Measurements from ENCODE around the gene ADD1.

DNA sequence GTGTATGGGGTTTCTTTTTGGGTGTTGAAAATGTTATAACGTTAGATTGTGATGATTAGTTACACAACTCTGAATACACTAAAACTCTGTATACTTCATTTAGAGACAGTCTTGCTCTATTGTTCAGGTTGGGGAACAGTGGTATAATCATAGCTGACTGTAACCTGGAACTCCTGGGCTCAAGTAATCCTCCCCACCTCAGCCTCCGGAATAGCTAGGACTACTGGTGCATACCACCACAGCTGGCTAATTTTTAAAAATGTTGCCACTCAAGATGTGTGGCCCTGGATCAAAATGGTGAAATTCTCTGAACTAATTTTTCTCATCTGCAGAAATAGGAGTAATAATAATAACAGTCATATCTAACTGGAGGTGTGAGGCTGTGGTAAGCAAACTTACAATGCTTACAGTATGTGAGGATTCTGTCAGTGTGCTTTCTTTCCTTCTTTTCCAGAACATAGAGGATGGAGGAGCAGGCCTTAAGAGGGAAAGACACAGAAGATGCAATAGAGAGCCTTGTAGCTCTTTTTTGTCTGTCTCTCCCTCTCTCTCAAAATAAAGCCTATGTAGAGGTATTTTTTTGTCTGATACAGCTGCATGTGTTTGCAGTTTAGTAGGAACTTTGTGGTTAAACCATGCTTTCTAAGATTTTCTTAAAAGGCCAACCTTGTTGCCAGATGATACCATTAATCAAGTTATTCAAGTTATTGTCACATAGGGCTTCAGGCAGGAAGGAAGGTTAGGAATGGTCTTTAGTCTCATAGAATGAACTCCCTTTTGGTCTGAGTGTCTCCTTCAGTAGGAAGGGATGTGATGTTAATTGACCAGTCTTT, 7.5 kb downstream of the ADD1 start:
- no peak for TF ChIP-seq EZH2phosphoT487 (IDR thresholded peaks at IDR 0.05; ENCODE audit: insufficient read depth, low read depth)
- TF ChIP-seq EZH2 (IDR thresholded peaks at IDR 0.05; ENCODE audit: insufficient read depth, poor library complexity, severe bottlenecking), result no peak

Measured in GM23248 (cell line).